Middle frontal gyrus (tissue), 1 donor: ENCODE results near the gene NBPF10.
"Not testable (repeated sequence)": the region's sequence is repeated elsewhere in the genome, so short reads cannot be mapped to it uniquely, and the experiment has no call there.

ENCODE experiments used
- DNase-seq: peaks from one replicate; pipeline ENCODE4 v3.0.0-alpha.2; 2015; ENCODE audit warnings: low spot score; ENCODE audit errors: extremely low spot score

NBPF10 gene, protein sequence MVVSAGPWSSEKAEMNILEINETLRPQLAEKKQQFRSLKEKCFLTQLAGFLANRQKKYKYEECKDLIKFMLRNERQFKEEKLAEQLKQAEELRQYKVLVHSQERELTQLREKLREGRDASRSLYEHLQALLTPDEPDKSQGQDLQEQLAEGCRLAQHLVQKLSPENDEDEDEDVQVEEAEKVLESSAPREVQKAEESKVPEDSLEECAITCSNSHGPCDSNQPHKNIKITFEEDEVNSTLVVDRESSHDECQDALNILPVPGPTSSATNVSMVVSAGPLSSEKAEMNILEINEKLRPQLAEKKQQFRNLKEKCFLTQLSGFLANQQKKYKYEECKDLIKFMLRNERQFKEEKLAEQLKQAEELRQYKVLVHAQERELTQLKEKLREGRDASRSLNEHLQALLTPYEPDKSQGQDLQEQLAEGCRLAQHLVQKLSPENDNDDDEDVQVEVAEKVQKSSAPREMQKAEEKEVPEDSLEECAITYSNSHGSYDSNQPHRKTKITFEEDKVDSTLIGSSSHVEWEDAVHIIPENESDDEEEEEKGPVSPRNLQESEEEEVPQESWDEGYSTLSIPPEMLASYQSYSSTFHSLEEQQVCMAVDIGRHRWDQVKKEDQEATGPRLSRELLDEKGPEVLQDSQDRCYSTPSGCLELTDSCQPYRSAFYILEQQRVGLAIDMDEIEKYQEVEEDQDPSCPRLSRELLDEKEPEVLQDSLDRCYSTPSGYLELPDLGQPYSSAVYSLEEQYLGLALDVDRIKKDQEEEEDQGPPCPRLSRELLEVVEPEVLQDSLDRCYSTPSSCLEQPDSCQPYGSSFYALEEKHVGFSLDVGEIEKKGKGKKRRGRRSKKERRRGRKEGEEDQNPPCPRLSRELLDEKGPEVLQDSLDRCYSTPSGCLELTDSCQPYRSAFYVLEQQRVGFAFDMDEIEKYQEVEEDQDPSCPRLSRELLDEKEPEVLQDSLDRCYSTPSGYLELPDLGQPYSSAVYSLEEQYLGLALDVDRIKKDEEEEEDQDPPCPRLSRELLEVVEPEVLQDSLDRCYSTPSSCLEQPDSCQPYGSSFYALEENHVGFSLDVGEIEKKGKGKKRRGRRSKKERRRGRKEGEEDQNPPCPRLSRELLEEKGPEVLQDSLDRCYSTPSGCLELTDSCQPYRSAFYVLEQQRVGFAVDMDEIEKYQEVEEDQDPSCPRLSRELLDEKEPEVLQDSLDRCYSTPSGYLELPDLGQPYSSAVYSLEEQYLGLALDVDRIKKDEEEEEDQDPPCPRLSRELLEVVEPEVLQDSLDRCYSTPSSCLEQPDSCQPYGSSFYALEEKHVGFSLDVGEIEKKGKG (N-terminal part only)

GRCh38 chr1:146144465-146144864 is at the start of gene NBPF10:
Gene NBPF10 (minus strand): TSS chr1:146144804. CDS start chr1:146144769, 35 bp downstream.
- not testable (repeated sequence) for DNase-seq

GRCh38 chr1:146174531-146174930 is 29.9 kb upstream of the NBPF10 start:
- not testable (repeated sequence) for DNase-seq

- DNase-seq: not testable (repeated sequence)
These were observed 23.1 kb upstream of the NBPF10 start for GRCh38 chr1:146167740-146168139.

DNA sequence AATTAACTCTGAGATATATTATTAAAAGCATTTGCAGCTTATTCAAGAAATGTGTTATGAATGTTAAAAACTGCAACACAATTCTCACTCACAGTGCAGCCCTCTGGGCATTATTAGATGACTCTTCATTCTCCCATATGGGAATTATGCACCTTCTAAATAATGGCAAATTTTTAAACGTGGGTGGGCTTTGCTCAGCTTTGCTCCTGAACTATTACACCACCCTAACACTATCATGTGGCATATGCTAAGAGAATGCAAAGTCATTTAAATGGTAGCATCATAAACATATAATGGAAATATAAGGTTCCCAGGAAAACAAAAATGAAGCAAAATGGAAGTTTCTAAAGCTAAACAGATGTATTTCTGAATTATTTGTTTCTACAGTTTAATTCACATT is 22.7 kb upstream of the NBPF10 start:
- DNase-seq: not testable (repeated sequence)
